T-helper 9 cell (primary cell): ENCODE data around the gene FBXO40.

Source experiments
- DNase-seq: peaks from one replicate; pipeline ENCODE4 v3.0.0-alpha.2; 2020

The FBXO40 gene

GRCh38 chr3:121667333-121667732 lies 74.2 kb downstream of the FBXO40 start:
- DNase-seq = no peak

- no peak for DNase-seq
These were observed 77.5 kb downstream of the FBXO40 start for GRCh38 chr3:121670676-121671075.

GRCh38 chr3:121677141-121677540 lies 84.0 kb downstream of the FBXO40 start:
- no peak for DNase-seq
